K562 (cell line): Measurements from ENCODE around the gene TCF19. TPM values are rescaled to one million over a fixed set of nuclear protein-coding genes. Genes with fewer than 3 reads are reported as not detected.

Experiments used
- CEBPG ChIP-seq, 3 experiments: fragments of 200-800 bp in 1 of 3; sonication (Bioruptor generic) in 1 of 3; sonication (generic) in 1 of 3; formaldehyde crosslinking in 1 of 3; IDR thresholded peaks in 2 of 3; conservative IDR thresholded peaks in 1 of 3; 2 replicates each; pipeline versions ENCODE4 v1.6.1 to v1.8.0; 2016 to 2022; ENCODE audit warnings: missing compliant biosample characterization in 2 of 3, missing genetic modification characterization in 2 of 3, mild to moderate bottlenecking in 1 of 3, missing genetic modification reagents in 1 of 3
- EP400 ChIP-seq: fragments of 450-650 bp; IDR thresholded peaks from 2 replicates; pipeline ENCODE4 v1.6.1; 2017; ENCODE audit warnings: antibody characterized with exemption, mild to moderate bottlenecking, moderate library complexity
- HLTF ChIP-seq: fragments of 450-650 bp; IDR thresholded peaks from 2 replicates; pipeline ENCODE4 v1.6.1; 2016
- JUND ChIP-seq, 2 experiments: IDR thresholded peaks; 2 replicates in 1 of 2; 3 replicates in 1 of 2; pipeline ENCODE4 v1.6.1; 2011; ENCODE audit warnings: borderline replicate concordance in 2 of 2, low read depth in 2 of 2, low read length in 2 of 2, improper control_type of control experiment in 1 of 2, missing biosample characterization in 1 of 2, missing genetic modification characterization in 1 of 2, missing genetic modification reagents in 1 of 2
- MGA ChIP-seq: fragments of 450-650 bp; IDR thresholded peaks from 2 replicates; pipeline ENCODE4 v1.6.1; 2016; ENCODE audit warnings: mild to moderate bottlenecking, moderate library complexity
- MYC ChIP-seq, 2 experiments: fragments of 250-450 bp in 1 of 2; sonication (Bioruptor Pico) in 1 of 2; IDR thresholded peaks; 2 replicates each; pipeline versions ENCODE4 v1.5.1 to v1.6.1; 2012 to 2021; ENCODE audit warnings: low read depth in 2 of 2, borderline replicate concordance in 1 of 2, improper control_type of control experiment in 1 of 2, low read length in 1 of 2, mild to moderate bottlenecking in 1 of 2, moderate library complexity in 1 of 2
- SIX5 ChIP-seq, 2 experiments: IDR thresholded peaks; 2 replicates each; pipeline ENCODE4 v1.6.1; 2011; ENCODE audit warnings: low read length in 2 of 2, borderline replicate concordance in 1 of 2, low read depth in 1 of 2, mild to moderate bottlenecking in 1 of 2, moderate library complexity in 1 of 2; ENCODE audit not compliant: insufficient read depth in 1 of 2
- SRF ChIP-seq, 2 experiments: fragments of 250-450, 450-650 bp in 1 of 2; sonication (Bioruptor Pico) in 1 of 2; sonication (generic) in 1 of 2; formaldehyde crosslinking; IDR thresholded peaks; 2 replicates each; pipeline versions ENCODE4 v1.5.0 to v1.5.1; 2020 to 2022; ENCODE audit warnings: mild to moderate bottlenecking in 1 of 2, missing genetic modification reagents in 1 of 2
- ZNF668 ChIP-seq: fragments of 250-450 bp; sonication (Bioruptor Pico); IDR thresholded peaks from 2 replicates; pipeline ENCODE4 v1.8.0; 2022; ENCODE audit warnings: mild to moderate bottlenecking, inconsistent platforms
- polyA plus RNA-seq, 8 experiments: library from polyadenylated mRNA; depleted of rRNA in 4 of 8; stranded (reverse) in 5 of 8; unstranded in 3 of 8; fragments of >200 nt; fragmentation: Nextera tagmentation in 2 of 8; fragmentation: Illumina TruSeq in 1 of 8; extraction: Ambion mirVana in 2 of 8; extraction: Trizol in 1 of 8; gene quantifications; 2 replicates each; pipeline versions ENCODE4 v1.2.1 to v1.2.3, GENCODE V29; 2011 to 2014; ENCODE audit warnings: inconsistent platforms in 1 of 8, missing spikeins in 1 of 8
- total RNA-seq, 7 experiments: library from RNA; depleted of rRNA in 6 of 7; stranded (reverse); fragments of >200 nt in 6 of 7; fragmentation: Illumina TruSeq in 2 of 7; extraction: Trizol in 2 of 7; gene quantifications; 2 replicates each; pipeline versions ENCODE4 v1.2.1 to v1.2.3, GENCODE V29; 2011 to 2021; ENCODE audit warnings: low replicate concordance in 1 of 7
- TF ChIP-seq, protein P1 (sequence below): sonication (generic); formaldehyde crosslinking; IDR thresholded peaks from 2 replicates; pipeline ENCODE4 v1.9.0; 2022; ENCODE audit warnings: mild to moderate bottlenecking, missing genetic modification reagents

Gene TCF19
- total and polyA plus RNA-seq, 9 of the 15 experiments (the other 6 are each of a cell fraction or from before 2014, with no cell fraction given) = 4.2 to 42.5 (median 25.7) TPM

DNA sequence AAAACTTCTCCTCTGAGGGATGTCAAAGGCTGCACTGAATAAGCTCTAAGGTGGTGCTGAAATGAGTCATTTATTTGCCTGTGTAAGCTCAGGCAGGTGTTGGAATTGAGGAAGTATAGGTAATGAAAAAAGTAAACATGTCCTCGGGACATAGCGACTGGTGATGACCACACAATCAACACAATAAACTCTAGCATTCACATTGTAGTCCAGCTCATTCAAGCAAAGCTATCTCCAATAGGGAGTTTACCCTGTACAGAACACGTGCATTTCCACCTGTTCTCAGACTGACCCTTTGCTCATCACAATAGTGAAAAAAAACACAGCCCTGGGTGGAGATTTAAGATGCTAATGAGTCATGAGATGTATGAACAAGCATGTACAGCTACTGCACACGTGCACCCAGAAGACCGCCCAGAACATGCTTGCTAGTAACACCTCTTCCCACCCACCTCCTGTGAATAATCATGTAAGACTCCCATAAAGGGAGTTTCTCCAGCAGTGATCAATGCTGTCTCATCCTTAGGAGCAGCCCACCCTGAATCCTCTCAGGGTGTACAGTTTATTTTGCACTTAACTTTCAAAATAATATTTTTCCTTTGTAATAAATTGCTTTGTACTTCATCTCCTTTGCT lies 45.1 kb downstream of the TCF19 start (continued):
- TF ChIP-seq MGA (peak; percentile 78), HLTF (no peak), SRF (CRISPR knock-in tag; IDR thresholded peaks at IDR 0.05) (0 out of 4 replicates have a peak, but pooled peaks of 1 of the 2 experiments have one; percentile 7), EP400 (peak; percentile 50; the same call in 1 of the 2 replicates), CEBPG (CRISPR knock-in tag; IDR thresholded peaks at IDR 0.05) (no peak), CEBPG (tag; conservative IDR thresholded peaks at IDR 0.05 in 1 of 2, IDR thresholded peaks at IDR 0.05 in 1 of 2) (no peak; a peak in 1 of 4 replicates), MYC (IDR thresholded peaks at IDR 0.05; ENCODE audit: low read depth, low read length) (no peak), MYC (CRISPR knock-in tag; IDR thresholded peaks at IDR 0.05; ENCODE audit: borderline replicate concordance, low read depth) (0 out of 2 replicates have a peak, but pooled peaks have one; percentile 18), JUND (IDR thresholded peaks at IDR 0.05; ENCODE audit: borderline replicate concordance, low read depth, low read length) (0 out of 2 replicates have a peak, but pooled peaks have one; percentile 1), JUND (tag; IDR thresholded peaks at IDR 0.05; ENCODE audit: borderline replicate concordance, low read depth, low read length) (peak; percentile 73; the same call in 1 of the 3 replicates), ZNF668 (CRISPR knock-in tag) (peak; percentile 5; the same call in 1 of the 2 replicates), SIX5 (IDR thresholded peaks at IDR 0.05; ENCODE audit: borderline replicate concordance in 1 of 2, insufficient read depth in 1 of 2, low read depth in 1 of 2, low read length in 2 of 2) (no peak)
- TF ChIP-seq, protein P1, sequence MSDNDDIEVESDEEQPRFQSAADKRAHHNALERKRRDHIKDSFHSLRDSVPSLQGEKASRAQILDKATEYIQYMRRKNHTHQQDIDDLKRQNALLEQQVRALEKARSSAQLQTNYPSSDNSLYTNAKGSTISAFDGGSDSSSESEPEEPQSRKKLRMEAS = peak; percentile 39; the same call in 1 of the 2 replicates
